H9 (cell line): Measurements from ENCODE around the gene TNFAIP8L3. TPM values are rescaled to one million over a fixed set of nuclear protein-coding genes. Genes with fewer than 3 reads are reported as not detected.

Experiments used
- DNase-seq: peaks from one replicate; pipeline ENCODE4 v3.0.0-alpha.2; 2017
- H2AFZ ChIP-seq: one replicate; pipeline ENCODE4 v1.6.1; 2013; ENCODE audit warnings: mild to moderate bottlenecking, low read length, control low read depth, moderate library complexity
- H2AK5ac ChIP-seq: 2 replicates; pipeline ENCODE4 v1.6.1; 2013; ENCODE audit warnings: low read length, control low read depth, mixed read lengths; ENCODE audit not compliant: insufficient read length
- H2BK120ac ChIP-seq: one replicate; pipeline ENCODE4 v1.6.1; 2013; ENCODE audit warnings: low read depth, mild to moderate bottlenecking, low read length, control low read depth, inconsistent platforms; ENCODE audit not compliant: poor library complexity, severe bottlenecking
- H2BK12ac ChIP-seq: 2 replicates; pipeline ENCODE4 v1.6.1; 2013; ENCODE audit warnings: low read length, control low read depth, mixed read lengths, low read depth; ENCODE audit not compliant: insufficient read length
- H2BK15ac ChIP-seq: 2 replicates; pipeline ENCODE4 v1.6.1; 2013; ENCODE audit warnings: low read depth, low read length, control low read depth
- H2BK20ac ChIP-seq: one replicate; pipeline ENCODE4 v1.6.1; 2013; ENCODE audit warnings: low read depth, mild to moderate bottlenecking, low read length, control low read depth, inconsistent platforms; ENCODE audit not compliant: poor library complexity, severe bottlenecking
- H2BK5ac ChIP-seq: 2 replicates; pipeline ENCODE4 v1.6.1; 2013; ENCODE audit warnings: low read length, control low read depth, mixed read lengths; ENCODE audit not compliant: insufficient read length
- H3K14ac ChIP-seq: 2 replicates; pipeline ENCODE4 v1.6.1; 2013; ENCODE audit warnings: low read length, control low read depth; ENCODE audit not compliant: insufficient read depth
- H3K18ac ChIP-seq: 2 replicates; pipeline ENCODE4 v1.6.1; 2013; ENCODE audit warnings: low read depth, mild to moderate bottlenecking, mixed read lengths, low read length, control low read depth; ENCODE audit not compliant: insufficient read length
- H3K23ac ChIP-seq: 2 replicates; pipeline ENCODE4 v1.6.1; 2013; ENCODE audit warnings: low read length, control low read depth, mixed read lengths, low read depth; ENCODE audit not compliant: insufficient read length
- H3K23me2 ChIP-seq: 2 replicates; pipeline ENCODE4 v1.6.1; 2013; ENCODE audit warnings: low read depth, mild to moderate bottlenecking, mixed read lengths, low read length, control low read depth; ENCODE audit not compliant: insufficient read length, poor library complexity, severe bottlenecking
- H3K27ac ChIP-seq: 2 replicates; pipeline ENCODE4 v1.5.1; 2013; ENCODE audit warnings: low read length, control low read depth, mixed read lengths, low read depth; ENCODE audit not compliant: insufficient read length
- H3K27me3 ChIP-seq: 2 replicates; pipeline ENCODE4 v1.6.1; 2013; ENCODE audit warnings: low read length, control low read depth, inconsistent platforms; ENCODE audit not compliant: insufficient read depth
- H3K4ac ChIP-seq: 2 replicates; pipeline ENCODE4 v1.6.1; 2013; ENCODE audit warnings: low read depth, mild to moderate bottlenecking, control low read depth, inconsistent platforms, low read length, moderate library complexity
- H3K4me1 ChIP-seq: 2 replicates; pipeline ENCODE4 v1.6.1; 2013; ENCODE audit warnings: low read length, control low read depth, inconsistent platforms; ENCODE audit not compliant: insufficient read depth
- H3K4me2 ChIP-seq: 2 replicates; pipeline ENCODE4 v1.6.1; 2013; ENCODE audit warnings: low read length, control low read depth, mixed read lengths; ENCODE audit not compliant: insufficient read length, insufficient read depth
- H3K56ac ChIP-seq: 2 replicates; pipeline ENCODE4 v1.6.1; 2013; ENCODE audit warnings: low read depth, mild to moderate bottlenecking, mixed read lengths, low read length, control low read depth; ENCODE audit not compliant: insufficient read length
- H3K79me1 ChIP-seq: 2 replicates; pipeline ENCODE4 v1.6.1; 2013; ENCODE audit warnings: low read depth, mild to moderate bottlenecking, moderate library complexity, low read length, control low read depth, inconsistent platforms; ENCODE audit not compliant: insufficient read depth, poor library complexity, severe bottlenecking
- H3K79me2 ChIP-seq: 2 replicates; pipeline ENCODE4 v1.6.1; 2013; ENCODE audit warnings: low read length, control low read depth, inconsistent platforms; ENCODE audit not compliant: insufficient read depth
- H3K9ac ChIP-seq: 2 replicates; pipeline ENCODE4 v1.6.1; 2013; ENCODE audit warnings: low read length, control low read depth, mixed read lengths; ENCODE audit not compliant: insufficient read length; ENCODE audit errors: extremely low read depth
- H3K9me3 ChIP-seq: one replicate; pipeline ENCODE4 v1.6.1; 2013; ENCODE audit warnings: low read depth, low read length, inconsistent platforms; ENCODE audit not compliant: control insufficient read depth
- H3T11ph ChIP-seq: one replicate; pipeline ENCODE4 v1.6.1; 2013; ENCODE audit warnings: mild to moderate bottlenecking, low read length, control low read depth, inconsistent platforms
- H4K20me1 ChIP-seq: one replicate; pipeline ENCODE4 v1.6.1; 2013; ENCODE audit not compliant: control insufficient read depth, insufficient read length, insufficient read depth
- H4K5ac ChIP-seq: 2 replicates; pipeline ENCODE4 v1.6.1; 2013; ENCODE audit warnings: low read depth, mild to moderate bottlenecking, mixed read lengths, low read length, control low read depth; ENCODE audit not compliant: insufficient read length
- H4K8ac ChIP-seq: replicated peaks from 2 replicates; pipeline ENCODE4 v1.6.1; 2013; ENCODE audit warnings: low read length, control low read depth, mixed read lengths, low read depth; ENCODE audit not compliant: insufficient read length
- H4K91ac ChIP-seq: 2 replicates; pipeline ENCODE4 v1.6.1; 2013; ENCODE audit warnings: low read depth, mild to moderate bottlenecking, moderate library complexity, mixed read lengths, low read length, control low read depth; ENCODE audit not compliant: insufficient read length
- H3K27ac Mint-ChIP-seq, 3 experiments: 2 replicates in 2 of 3; 3 replicates in 1 of 3; pipeline ENCODE4 v1.8.0; 2020 to 2021; ENCODE audit warnings: mixed read lengths in 3 of 3, mild to moderate bottlenecking in 1 of 3, moderate library complexity in 1 of 3
- H3K27me3 Mint-ChIP-seq: 2 replicates; pipeline ENCODE4 v1.8.0; 2021; ENCODE audit warnings: low read depth, mild to moderate bottlenecking, moderate library complexity, mixed read lengths
- H3K36me3 Mint-ChIP-seq, 3 experiments: 2 replicates in 2 of 3; 3 replicates in 1 of 3; pipeline ENCODE4 v1.8.0; 2020 to 2021; ENCODE audit warnings: low read depth in 3 of 3, mixed read lengths in 3 of 3; ENCODE audit not compliant: insufficient read depth in 1 of 3
- H3K4me1 Mint-ChIP-seq, 2 experiments: 2 replicates each; pipeline ENCODE4 v1.8.0; 2020; ENCODE audit warnings: mixed read lengths in 2 of 2
- H3K4me3 Mint-ChIP-seq, 2 experiments: 2 replicates in 1 of 2; 3 replicates in 1 of 2; pipeline ENCODE4 v1.8.0; 2020 to 2021; ENCODE audit warnings: mild to moderate bottlenecking in 2 of 2, mixed read lengths in 2 of 2, moderate library complexity in 1 of 2
- H3K9me3 Mint-ChIP-seq, 2 experiments: 2 replicates in 1 of 2; 3 replicates in 1 of 2; pipeline ENCODE4 v1.8.0; 2020; ENCODE audit warnings: mild to moderate bottlenecking in 2 of 2, mixed read lengths in 2 of 2, moderate library complexity in 1 of 2
- total RNA-seq: library from RNA; stranded (reverse); gene quantifications from 2 replicates; pipeline ENCODE4 v1.2.1, GENCODE V29; 2021
- TF ChIP-seq, protein P1 (sequence below): fragments of 200-600 bp; sonication (generic); conservative IDR thresholded peaks from 3 replicates; pipeline ENCODE4 v1.8.0; 2021; ENCODE audit warnings: antibody characterized with exemption, mild to moderate bottlenecking

TNFAIP8L3 gene
- total RNA-seq, 1 experiment from 2014 or later = 0.22 TPM

DNA sequence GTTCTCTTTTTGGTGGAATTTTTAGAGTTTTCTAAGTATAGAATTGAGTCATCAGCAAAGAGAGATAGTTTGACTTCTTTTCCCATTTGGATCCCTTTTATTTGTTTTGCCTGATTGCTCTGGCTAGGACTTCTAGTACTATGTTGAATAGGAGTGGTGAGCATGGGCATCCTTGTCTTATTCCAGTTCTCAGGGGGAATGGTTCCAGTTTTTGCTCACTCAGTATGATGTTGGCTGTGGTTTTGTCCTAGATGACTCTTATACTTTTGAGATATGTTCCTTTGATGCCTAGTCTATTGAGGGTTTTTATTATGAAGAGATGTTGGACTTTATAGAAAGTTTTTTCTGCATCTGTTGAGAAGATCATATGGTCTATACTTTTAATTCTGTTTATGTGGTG, 72.5 kb downstream of the TNFAIP8L3 start:
- H3K23me2 ChIP-seq = peaks cover 2% of the 10 kb centered on the region
- no peak overlapping the region for H4K5ac ChIP-seq
- no peaks in the 10 kb centered on the region for H4K20me1 ChIP-seq
- no peak overlapping the region for H3T11ph ChIP-seq
- H4K91ac ChIP-seq = no peak overlapping the region
- no peak overlapping the region for H2BK12ac ChIP-seq
- H3K4me1 ChIP-seq = no peaks in the 10 kb centered on the region
- DNase-seq = no peak
- H3K27ac ChIP-seq = no peak overlapping the region
- TF ChIP-seq, protein P1, sequence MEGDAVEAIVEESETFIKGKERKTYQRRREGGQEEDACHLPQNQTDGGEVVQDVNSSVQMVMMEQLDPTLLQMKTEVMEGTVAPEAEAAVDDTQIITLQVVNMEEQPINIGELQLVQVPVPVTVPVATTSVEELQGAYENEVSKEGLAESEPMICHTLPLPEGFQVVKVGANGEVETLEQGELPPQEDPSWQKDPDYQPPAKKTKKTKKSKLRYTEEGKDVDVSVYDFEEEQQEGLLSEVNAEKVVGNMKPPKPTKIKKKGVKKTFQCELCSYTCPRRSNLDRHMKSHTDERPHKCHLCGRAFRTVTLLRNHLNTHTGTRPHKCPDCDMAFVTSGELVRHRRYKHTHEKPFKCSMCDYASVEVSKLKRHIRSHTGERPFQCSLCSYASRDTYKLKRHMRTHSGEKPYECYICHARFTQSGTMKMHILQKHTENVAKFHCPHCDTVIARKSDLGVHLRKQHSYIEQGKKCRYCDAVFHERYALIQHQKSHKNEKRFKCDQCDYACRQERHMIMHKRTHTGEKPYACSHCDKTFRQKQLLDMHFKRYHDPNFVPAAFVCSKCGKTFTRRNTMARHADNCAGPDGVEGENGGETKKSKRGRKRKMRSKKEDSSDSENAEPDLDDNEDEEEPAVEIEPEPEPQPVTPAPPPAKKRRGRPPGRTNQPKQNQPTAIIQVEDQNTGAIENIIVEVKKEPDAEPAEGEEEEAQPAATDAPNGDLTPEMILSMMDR = no peak
- H3K9me3 ChIP-seq = no peaks in the 10 kb centered on the region
- H2AK5ac ChIP-seq = no peak overlapping the region
- no peak overlapping the region for H3K23ac ChIP-seq
- H2AFZ ChIP-seq = no peak overlapping the region
- no peak overlapping the region for H3K4me2 ChIP-seq
- no peak overlapping the region for H2BK120ac ChIP-seq
- H3K27me3 ChIP-seq = no peaks in the 10 kb centered on the region
- Mint-ChIP-seq H3K4me1 (no peaks in the 10 kb centered on the region), H3K9me3 (peaks cover 7 to 11% of the 10 kb centered on the region in 2 experiments; a peak in 3 of 5 replicates), H3K27me3 (no peaks in the 10 kb centered on the region; the same call in 1 of the 2 replicates), H3K27ac (no peak overlapping the region), H3K4me3 (no peak overlapping the region), H3K36me3 (peaks cover 0 to 4% (median 0%) of the 10 kb centered on the region in 3 experiments; a peak in 3 of 7 replicates)
- H2BK5ac ChIP-seq = no peak overlapping the region
- no peak overlapping the region for H3K14ac ChIP-seq
- no peaks in the 10 kb centered on the region for H3K79me1 ChIP-seq
- no peak overlapping the region for H3K18ac ChIP-seq
- H4K8ac ChIP-seq = no peak overlapping the region
- H3K56ac ChIP-seq = no peak overlapping the region
- H2BK20ac ChIP-seq = no peak overlapping the region
- H3K9ac ChIP-seq = no peak overlapping the region
- H3K79me2 ChIP-seq = no peaks in the 10 kb centered on the region
- H2BK15ac ChIP-seq = no peak overlapping the region
- no peak overlapping the region for H3K4ac ChIP-seq
